Measurements from ENCODE around the gene SPATA32.
A peak's percentile ranks its signal among the peaks of the same experiment; 100 is the strongest.

Gene SPATA32

DNA sequence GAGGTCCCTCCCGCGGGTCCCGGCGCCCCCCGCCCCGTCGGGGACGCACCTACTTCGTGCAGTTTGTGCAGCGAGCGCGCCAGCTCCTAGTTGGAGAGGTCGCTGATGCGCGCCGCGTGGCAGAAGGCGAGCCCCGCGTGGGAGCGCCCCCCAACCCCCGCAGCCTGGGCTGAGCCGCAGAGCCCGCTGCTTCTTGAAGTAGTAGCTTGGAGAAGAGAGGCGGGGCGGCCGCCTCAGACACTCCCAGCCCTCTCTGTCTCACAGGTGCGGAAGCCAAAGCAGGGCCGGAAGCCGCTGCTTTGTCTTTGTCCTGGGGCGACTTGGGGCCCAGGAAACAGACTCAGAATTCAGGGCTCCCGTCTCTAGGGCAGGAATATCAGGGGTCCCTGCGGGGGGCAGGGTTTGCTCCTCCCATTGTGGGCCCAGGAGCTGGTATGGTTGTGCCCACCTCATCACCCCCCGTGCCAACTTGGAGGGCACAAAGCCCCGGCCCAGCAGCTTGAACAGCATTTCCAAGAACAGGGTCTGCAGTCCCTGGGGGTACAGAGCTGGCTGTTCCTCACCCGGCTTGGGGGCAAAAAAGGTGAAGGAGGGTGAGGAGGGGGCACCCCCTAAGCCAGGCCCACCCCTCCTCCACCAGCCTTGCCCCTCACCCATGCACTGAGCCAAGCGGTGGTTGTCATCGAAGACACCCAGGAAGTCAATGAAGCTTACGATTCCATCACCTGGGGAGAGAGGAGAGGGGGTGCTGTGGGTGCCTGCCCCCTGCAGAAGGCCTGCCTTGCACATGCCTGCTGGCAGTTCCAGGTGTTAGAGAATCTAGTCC lies 13.5 kb downstream of the SPATA32 start:
- TF ChIP-seq, protein P1, sequence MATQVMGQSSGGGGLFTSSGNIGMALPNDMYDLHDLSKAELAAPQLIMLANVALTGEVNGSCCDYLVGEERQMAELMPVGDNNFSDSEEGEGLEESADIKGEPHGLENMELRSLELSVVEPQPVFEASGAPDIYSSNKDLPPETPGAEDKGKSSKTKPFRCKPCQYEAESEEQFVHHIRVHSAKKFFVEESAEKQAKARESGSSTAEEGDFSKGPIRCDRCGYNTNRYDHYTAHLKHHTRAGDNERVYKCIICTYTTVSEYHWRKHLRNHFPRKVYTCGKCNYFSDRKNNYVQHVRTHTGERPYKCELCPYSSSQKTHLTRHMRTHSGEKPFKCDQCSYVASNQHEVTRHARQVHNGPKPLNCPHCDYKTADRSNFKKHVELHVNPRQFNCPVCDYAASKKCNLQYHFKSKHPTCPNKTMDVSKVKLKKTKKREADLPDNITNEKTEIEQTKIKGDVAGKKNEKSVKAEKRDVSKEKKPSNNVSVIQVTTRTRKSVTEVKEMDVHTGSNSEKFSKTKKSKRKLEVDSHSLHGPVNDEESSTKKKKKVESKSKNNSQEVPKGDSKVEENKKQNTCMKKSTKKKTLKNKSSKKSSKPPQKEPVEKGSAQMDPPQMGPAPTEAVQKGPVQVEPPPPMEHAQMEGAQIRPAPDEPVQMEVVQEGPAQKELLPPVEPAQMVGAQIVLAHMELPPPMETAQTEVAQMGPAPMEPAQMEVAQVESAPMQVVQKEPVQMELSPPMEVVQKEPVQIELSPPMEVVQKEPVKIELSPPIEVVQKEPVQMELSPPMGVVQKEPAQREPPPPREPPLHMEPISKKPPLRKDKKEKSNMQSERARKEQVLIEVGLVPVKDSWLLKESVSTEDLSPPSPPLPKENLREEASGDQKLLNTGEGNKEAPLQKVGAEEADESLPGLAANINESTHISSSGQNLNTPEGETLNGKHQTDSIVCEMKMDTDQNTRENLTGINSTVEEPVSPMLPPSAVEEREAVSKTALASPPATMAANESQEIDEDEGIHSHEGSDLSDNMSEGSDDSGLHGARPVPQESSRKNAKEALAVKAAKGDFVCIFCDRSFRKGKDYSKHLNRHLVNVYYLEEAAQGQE (IDR thresholded peaks at IDR 0.05; ENCODE audit: insufficient read depth in 1 of 2, low read depth in 2 of 2, low read length in 2 of 2): no peak
- TF ChIP-seq POLR2AphosphoS5 (IDR thresholded peaks at IDR 0.05; ENCODE audit: low read depth, low read length): no peak
- no peak for TF ChIP-seq FOXP2 (optimal IDR thresholded peaks at IDR 0.05; ENCODE audit: borderline replicate concordance, extremely low read depth, extremely low read length, insufficient read depth)
- TF ChIP-seq TAF1 (IDR thresholded peaks at IDR 0.05; ENCODE audit: borderline replicate concordance, insufficient read depth, low read length): no peak
- TF ChIP-seq SIN3A (IDR thresholded peaks at IDR 0.05; ENCODE audit: borderline replicate concordance, insufficient read depth, low read length): no peak

DNA sequence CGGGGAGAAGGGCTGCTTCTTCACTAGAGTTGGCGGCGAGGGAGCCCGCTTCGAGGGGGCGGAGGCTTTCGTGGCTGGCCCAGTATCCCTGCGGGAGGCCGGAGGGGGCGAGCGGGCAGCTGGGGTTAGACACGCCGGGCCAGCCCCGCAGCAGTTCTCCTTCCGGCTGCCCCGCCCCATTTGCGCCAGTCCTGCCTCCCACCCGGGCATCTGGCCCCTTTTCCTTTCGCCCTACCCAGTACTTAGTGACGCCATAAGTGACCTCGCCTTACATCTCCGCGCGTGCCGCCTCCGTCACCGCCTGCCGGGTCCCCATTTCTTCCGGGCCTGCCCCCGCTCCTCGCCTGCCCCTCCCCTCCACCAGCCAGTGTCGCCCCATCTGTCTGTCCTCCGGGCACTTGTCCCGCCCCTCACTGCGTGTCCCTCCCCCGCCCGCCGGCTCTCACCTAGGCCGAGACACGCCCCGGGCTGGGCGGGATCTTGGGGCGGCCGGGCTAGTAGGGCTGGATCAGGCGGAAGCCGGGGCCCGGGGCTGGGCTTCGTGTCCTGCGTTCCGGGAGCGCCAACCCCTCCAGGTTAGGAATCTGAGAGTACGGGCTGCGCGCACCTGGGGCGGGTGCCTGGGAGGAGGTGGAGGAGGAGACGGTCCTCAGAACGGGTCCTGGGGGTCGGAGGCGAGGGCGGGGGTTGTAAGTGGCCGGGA lies 14.3 kb downstream of the SPATA32 start:
- TF ChIP-seq TAF1 (IDR thresholded peaks at IDR 0.05; ENCODE audit: borderline replicate concordance, insufficient read depth, low read length): 0 out of 2 replicates have a peak, but pooled peaks have one; percentile 27
- no peak; the same call in 1 of the 2 replicates for TF ChIP-seq SIN3A (IDR thresholded peaks at IDR 0.05; ENCODE audit: borderline replicate concordance, insufficient read depth, low read length)
- no peak; the same call in none of the 2 replicates for TF ChIP-seq POLR2AphosphoS5 (IDR thresholded peaks at IDR 0.05; ENCODE audit: low read depth, low read length)
- peak; percentile 35 for TF ChIP-seq FOXP2 (optimal IDR thresholded peaks at IDR 0.05; ENCODE audit: borderline replicate concordance, extremely low read depth, extremely low read length, insufficient read depth)
- TF ChIP-seq, protein P1 (IDR thresholded peaks at IDR 0.05; ENCODE audit: insufficient read depth in 1 of 2, low read depth in 2 of 2, low read length in 2 of 2): 0 out of 4 replicates have a peak, but pooled peaks of 1 of the 2 experiments have one; percentile 24

DNA sequence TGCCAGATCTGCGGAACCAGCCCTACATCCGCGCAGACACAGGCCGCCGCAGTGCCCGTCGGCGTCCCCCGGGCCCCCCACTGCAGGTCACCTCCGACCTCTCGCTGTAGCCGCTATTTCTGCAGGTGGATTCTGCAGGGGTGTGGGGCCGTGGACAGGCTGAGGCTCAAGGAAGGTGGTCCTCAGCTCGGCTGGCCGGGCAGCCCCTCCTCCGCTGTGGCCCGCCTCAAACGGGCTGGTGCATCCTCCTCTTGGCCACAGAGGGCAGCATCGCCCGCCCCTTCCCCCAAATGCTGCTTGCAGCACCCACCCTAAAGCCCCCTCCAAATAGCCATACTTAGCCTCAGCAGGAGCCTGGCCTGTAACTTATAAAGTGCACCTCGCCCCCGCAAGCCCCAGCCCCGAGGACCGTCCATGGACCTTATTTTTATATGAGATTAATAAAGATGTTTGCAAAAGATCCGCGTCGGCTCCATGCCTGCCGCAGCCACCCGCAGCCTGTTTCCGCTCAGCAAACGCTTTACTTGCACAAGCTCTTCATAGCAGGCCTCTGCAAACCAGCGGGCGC lies 14.9 kb downstream of the SPATA32 start:
- TF ChIP-seq FOXP2 (optimal IDR thresholded peaks at IDR 0.05; ENCODE audit: borderline replicate concordance, extremely low read depth, extremely low read length, insufficient read depth) (peak; percentile 41), SIN3A (IDR thresholded peaks at IDR 0.05; ENCODE audit: borderline replicate concordance, insufficient read depth, low read length) (no peak), POLR2AphosphoS5 (IDR thresholded peaks at IDR 0.05; ENCODE audit: low read depth, low read length) (peak; percentile 41; the same call in 1 of the 2 replicates), TAF1 (IDR thresholded peaks at IDR 0.05; ENCODE audit: borderline replicate concordance, insufficient read depth, low read length) (no peak)
- TF ChIP-seq, protein P1 (IDR thresholded peaks at IDR 0.05; ENCODE audit: insufficient read depth in 1 of 2, low read depth in 2 of 2, low read length in 2 of 2): no peak

DNA sequence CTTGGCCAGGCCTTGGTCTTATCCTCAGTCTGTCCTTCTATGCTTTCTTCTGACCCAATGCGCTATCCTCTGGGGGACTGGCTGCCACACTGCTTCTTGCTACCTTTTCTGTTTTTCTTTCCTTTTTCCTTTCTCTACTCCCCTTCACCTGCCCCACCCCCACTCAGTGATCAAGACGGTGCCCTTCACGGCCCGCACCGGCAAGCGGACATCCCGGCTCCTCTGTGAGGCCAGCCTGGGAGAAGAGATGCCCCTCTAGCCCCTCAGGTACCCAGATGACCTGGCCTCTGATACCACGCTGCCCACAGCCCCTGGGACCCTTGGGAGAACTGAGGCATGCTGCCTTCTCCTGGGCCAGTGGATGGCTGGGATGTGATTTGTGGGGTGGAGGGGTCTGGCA lies 15.6 kb downstream of the SPATA32 start:
- TF ChIP-seq SIN3A (IDR thresholded peaks at IDR 0.05; ENCODE audit: borderline replicate concordance, insufficient read depth, low read length) (no peak), FOXP2 (optimal IDR thresholded peaks at IDR 0.05; ENCODE audit: borderline replicate concordance, extremely low read depth, extremely low read length, insufficient read depth) (no peak), POLR2AphosphoS5 (IDR thresholded peaks at IDR 0.05; ENCODE audit: low read depth, low read length) (no peak), TAF1 (IDR thresholded peaks at IDR 0.05; ENCODE audit: borderline replicate concordance, insufficient read depth, low read length) (no peak)
- TF ChIP-seq, protein P1 (IDR thresholded peaks at IDR 0.05; ENCODE audit: insufficient read depth in 1 of 2, low read depth in 2 of 2, low read length in 2 of 2): no peak

All from PFSK-1 (cell line).